Measurements from ENCODE around the gene GALNT13.

The GALNT13 gene

DNA sequence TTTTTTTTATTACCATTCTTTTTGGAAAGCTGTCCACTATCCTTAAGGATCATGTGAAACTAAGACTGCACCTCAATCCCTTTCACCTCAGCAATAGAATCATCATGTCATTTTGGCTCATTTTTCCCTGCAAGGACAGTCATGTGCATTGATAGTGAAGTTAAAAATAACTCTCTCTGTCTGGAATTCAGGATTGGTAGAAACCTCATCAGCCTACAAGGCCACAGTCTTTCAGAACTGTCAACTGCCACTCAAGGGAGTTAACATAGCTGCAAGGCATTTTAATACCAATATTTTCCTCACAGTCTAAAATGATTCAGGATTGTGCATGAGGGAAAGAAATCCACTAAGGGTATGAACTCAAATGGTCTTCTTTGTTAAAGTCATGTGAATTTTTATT lies 625.3 kb downstream of the GALNT13 start:
- DNase-seq: no peak

All from effector CD8-positive, alpha-beta T cell (primary cell).